ENCODE measurements around the gene PKIG.
"Not testable (repeated sequence)": the region's sequence is repeated elsewhere in the genome, so short reads cannot be mapped to it uniquely, and the experiment has no call there.

The PKIG gene

GRCh38 chr20:44582311-44583025 is at the start of gene PKIG:
PKIG (plus strand) TSS chr20:44582579; CDS start chr20:44614557, 31,978 bp downstream.
- DNase-seq (ENCODE audit: low spot score), result no peak

GRCh38 chr20:44532981-44533331 is 49.4 kb upstream of the PKIG start:
- DNase-seq (ENCODE audit: low spot score), result no peak

GRCh38 chr20:44533928-44534327 is 48.5 kb upstream of the PKIG start:
- no peak for DNase-seq (ENCODE audit: low spot score)

GRCh38 chr20:44536175-44536574 is 46.2 kb upstream of the PKIG start:
- no peak for DNase-seq (ENCODE audit: low spot score)

DNA sequence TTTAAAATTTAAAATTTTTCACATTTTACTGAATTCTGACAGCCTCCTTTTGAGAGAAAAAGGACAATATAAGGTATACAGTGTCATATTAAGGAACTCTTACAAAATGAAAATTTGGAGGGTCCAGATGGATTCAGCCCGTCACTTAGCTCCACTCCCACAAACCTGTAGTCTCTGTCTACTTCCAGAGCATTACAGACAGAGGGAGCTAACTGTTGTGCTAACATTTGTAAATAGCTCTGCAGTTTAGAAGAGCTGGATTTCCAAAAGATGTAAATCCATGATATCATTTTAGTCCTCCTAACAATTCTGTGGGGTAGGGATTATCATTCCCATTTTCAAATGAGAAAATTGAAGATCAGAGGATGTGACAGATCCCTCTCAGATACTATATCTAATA is 44.4 kb upstream of the PKIG start:
- no peak for DNase-seq (ENCODE audit: low spot score)

- DNase-seq (ENCODE audit: low spot score), result no peak
Measured at GRCh38 chr20:44540834-44541233, 41.5 kb upstream of the PKIG start.

GRCh38 chr20:44541992-44542391 is 40.4 kb upstream of the PKIG start:
- no peak for DNase-seq (ENCODE audit: low spot score)

GRCh38 chr20:44542890-44543289 is 39.5 kb upstream of the PKIG start:
- no peak for DNase-seq (ENCODE audit: low spot score)

GRCh38 chr20:44543358-44543757 is 39.0 kb upstream of the PKIG start:
- no peak for DNase-seq (ENCODE audit: low spot score)

GRCh38 chr20:44544263-44544662 is 38.1 kb upstream of the PKIG start:
- no peak for DNase-seq (ENCODE audit: low spot score)

DNA sequence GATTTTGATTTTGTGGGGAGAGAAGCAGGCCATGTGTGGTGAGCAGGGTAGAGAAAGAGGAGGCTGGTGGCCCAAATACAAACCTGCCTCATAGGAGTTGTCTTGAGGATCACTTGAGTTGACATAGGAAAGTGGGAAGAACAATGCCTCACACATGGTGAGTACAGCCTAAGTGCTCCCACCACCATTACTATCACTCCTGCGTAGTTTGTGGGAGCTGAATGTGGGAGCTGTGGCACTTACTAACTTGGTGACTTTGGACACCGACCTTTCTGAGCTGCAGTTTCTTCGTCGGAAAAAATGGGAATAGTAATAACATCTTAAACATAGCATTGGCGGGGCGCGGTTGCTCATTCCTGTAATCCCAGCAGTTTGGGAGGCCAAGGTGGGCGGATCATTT is 35.0 kb upstream of the PKIG start:
- no peak for DNase-seq (ENCODE audit: low spot score)

- no peak for DNase-seq (ENCODE audit: low spot score)
Measured at GRCh38 chr20:44549123-44549522, 33.3 kb upstream of the PKIG start.

DNA sequence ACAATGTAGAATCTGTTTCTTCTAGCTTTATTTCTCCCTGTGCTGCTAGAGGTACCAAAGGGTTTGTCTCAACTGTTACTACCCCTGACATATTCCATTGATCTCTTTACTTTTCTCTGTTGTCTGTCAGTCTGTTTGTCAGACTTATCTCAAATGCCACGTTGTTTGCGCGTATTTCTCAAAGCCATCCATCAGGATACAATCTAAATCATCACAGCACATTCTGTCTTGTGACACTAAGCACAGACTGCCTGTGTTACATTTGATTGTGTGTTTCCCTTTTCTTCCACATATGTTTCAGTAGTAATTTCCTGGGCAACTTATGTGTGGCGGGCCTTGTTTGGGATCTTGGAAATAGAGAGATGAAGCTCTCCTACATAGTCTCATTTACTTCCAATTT is 30.3 kb upstream of the PKIG start:
- DNase-seq (ENCODE audit: low spot score), result no peak

- DNase-seq (ENCODE audit: low spot score), result no peak
Measured at GRCh38 chr20:44552568-44552949, 29.8 kb upstream of the PKIG start.

GRCh38 chr20:44552950-44553908 is 29.1 kb upstream of the PKIG start:
- no peak for DNase-seq (ENCODE audit: low spot score)

- no peak for DNase-seq (ENCODE audit: low spot score)
Measured at GRCh38 chr20:44559302-44559701, 23.1 kb upstream of the PKIG start.

- no peak for DNase-seq (ENCODE audit: low spot score)
Measured at GRCh38 chr20:44560229-44560628, 22.1 kb upstream of the PKIG start.

DNA sequence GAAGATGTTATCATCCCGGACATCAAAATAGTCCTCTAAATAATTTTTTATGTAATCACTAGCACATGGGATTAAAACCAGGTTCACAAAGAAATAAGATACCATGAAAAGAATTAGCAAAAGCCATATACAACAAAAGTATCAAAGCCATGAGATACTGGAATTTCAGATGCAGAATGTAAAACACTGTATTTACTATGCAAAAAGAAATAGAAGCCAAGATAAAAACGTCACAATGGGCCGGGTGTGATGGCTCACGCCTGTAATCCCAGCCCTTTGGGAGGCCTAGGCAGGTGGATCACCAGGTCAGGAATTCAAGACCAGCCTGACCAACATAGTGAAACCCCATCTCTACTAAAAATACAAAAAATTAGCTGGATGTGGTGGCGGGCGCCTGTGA is 21.6 kb upstream of the PKIG start:
- not testable (repeated sequence) for DNase-seq (ENCODE audit: low spot score)

DNA sequence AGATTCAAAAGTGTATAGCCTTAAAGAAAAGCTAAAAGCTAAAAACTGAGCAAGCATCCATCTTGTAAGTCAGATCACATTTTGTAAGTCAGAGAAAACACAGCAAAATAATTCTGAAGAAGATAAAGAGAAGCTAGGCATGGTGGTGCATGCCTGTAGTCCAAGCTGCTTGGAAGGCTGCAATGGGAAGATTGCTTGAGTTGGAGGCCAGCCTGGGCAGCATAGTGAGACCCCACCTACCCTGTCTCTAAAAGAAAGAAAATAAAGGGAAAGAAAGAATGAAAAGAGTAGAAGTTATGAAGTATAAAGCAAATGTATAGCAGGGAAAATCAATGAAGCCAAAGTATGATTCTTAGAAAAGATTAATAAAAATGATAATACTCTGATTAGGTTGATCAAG is 20.5 kb upstream of the PKIG start:
- DNase-seq (ENCODE audit: low spot score), result no peak

- no peak for DNase-seq (ENCODE audit: low spot score)
Measured at GRCh38 chr20:44566018-44566417, 16.4 kb upstream of the PKIG start.

DNA sequence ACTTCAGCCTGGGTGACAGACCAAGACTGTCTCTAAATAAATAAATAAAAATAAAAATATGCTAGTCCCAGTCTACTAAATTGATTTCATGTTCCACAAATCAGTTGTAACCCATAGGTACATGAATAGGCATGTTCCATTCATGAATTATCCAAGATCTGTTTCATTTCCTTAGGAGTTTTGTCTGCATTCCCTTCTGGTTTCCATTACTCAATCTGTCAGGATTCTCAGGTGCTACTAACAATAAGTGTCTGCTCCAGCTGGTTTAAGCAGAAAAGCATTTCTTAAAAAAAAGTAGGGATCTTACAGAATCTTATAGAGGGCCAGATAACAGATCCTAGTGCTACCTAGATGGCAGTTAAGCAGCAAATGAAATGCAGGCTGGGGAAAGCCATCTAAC is 15.6 kb upstream of the PKIG start:
- DNase-seq (ENCODE audit: low spot score), result no peak

DNA sequence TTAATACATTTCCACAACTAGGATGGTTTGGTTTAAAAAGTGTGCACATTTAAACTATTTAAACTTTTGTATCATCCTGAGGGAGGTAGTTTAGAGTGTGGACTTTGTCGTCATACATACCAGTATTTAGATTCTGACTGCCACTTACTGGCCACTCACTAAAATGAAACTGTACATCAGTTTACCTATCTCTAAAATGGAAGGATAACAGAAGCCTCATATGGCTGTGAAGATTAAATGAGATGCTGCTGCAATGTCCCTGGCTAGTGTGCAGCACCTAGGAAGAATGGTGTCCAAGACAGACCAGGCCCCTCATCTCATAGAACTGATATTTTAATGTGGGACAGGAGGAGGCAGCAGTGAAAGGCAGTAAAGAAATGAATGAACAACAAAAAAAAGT is 12.0 kb upstream of the PKIG start:
- no peak for DNase-seq (ENCODE audit: low spot score)

DNA sequence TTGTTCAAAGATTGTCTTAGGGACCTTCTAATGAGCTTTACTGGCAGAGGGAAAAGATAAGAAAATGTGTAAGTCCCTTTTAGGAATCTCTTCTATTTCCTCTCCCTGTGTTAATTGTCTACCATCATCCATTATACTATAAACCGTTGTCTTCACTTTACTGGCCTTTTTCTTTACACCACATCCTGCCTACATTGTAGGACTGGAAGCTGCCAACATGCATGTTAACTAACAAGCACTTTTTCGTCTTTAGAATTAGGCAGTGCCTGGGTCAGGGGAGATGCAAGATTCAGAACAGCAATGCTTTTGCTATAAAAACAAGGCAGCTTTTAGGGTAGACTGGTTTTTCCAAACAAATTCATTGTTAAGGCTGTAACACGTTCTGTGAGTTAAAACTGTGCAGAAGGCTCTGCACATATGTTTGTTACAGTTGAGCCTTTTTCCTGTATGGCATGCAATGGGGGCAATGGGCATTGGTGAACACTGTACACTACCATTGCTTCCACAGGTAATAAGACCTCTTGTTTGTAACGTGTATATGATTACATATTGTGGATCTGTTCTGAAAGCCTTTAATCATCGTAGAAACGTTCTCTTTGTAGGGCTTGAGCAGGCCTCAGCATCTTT is 10.9 kb upstream of the PKIG start:
- DNase-seq (ENCODE audit: low spot score), result no peak

Measured in Ammon's horn (tissue), 1 donor.